K562 (cell line): Measurements from ENCODE around the gene SHLD1. TPM values are rescaled to one million over a fixed set of nuclear protein-coding genes. Genes with fewer than 3 reads are reported as not detected.

ENCODE experiments used
- ATAC-seq: fragments of 200-7000 bp; cut with Tn5 transposase; 3 replicates; pipeline ENCODE4 v1.9.1; 2020; ENCODE audit warnings: moderate library complexity
- BruUV-seq: library from RNA; stranded (reverse); fragments of 400-500 nt; replicated peaks from 2 replicates; lab custom pipeline; 2021; lab: Mats Ljungman, UMichigan
- CTCF ChIA-PET: fragments of 300-600 bp; formaldehyde crosslinking; extraction: SDS; loops from one replicate; lab custom pipeline; 2021; ENCODE audit warnings: low intra/inter-chr PET ratio; lab: Yijun Ruan, JAX
- POLR2A ChIA-PET: fragments of 300-600, 350-650 bp; sonication (Branson Sonifier 250); formaldehyde crosslinking; extraction: SDS; loops from one replicate; lab custom pipeline; 2021; ENCODE audit warnings: antibody characterized with exemption, inconsistent platforms; lab: Yijun Ruan, JAX
- DNase-seq, 4 experiments: peaks; one replicate each; pipeline versions ENCODE4 v3.0.0 to v3.0.0-alpha.2; 2011 to 2018; ENCODE audit warnings: low spot score in 3 of 4, mixed read lengths in 3 of 4; ENCODE audit errors: extremely low read depth in 1 of 4
- FAIRE-seq: peaks from 2 replicates; lab custom pipeline; 2011; peaks lifted over from hg19 to GRCh38; lab: Jason Lieb, UNC
- H2AFZ ChIP-seq: 2 replicates; pipeline ENCODE4 v1.6.0; 2011; ENCODE audit warnings: low read depth, low read length, control low read depth, inconsistent platforms
- H3K27ac ChIP-seq: fragments of 200-600 bp; 3 replicates; pipeline ENCODE4 v1.8.0; 2011; ENCODE audit warnings: low read depth, mild to moderate bottlenecking, control low read depth, inconsistent platforms, low read length, moderate library complexity, mixed read lengths; ENCODE audit errors: extremely low read depth
- H3K27me3 ChIP-seq, 2 experiments: fragments of 300-600 bp in 1 of 2; 2 replicates in 1 of 2; 3 replicates in 1 of 2; pipeline versions ENCODE4 v1.6.0 to v1.8.0; 2011; ENCODE audit warnings: inconsistent platforms in 2 of 2, low read length in 2 of 2, mild to moderate bottlenecking in 1 of 2, mixed read lengths in 1 of 2, moderate library complexity in 1 of 2; ENCODE audit not compliant: control insufficient read depth in 2 of 2, insufficient read depth in 2 of 2
- H3K36me3 ChIP-seq: fragments of 300-600 bp; 3 replicates; pipeline ENCODE4 v1.8.0; 2011; ENCODE audit warnings: mild to moderate bottlenecking, low read length, inconsistent platforms; ENCODE audit not compliant: control insufficient read depth, insufficient read depth
- H3K4me1 ChIP-seq, 2 experiments: fragments of 200-600 bp in 1 of 2; replicated peaks in 1 of 2; 2 replicates in 1 of 2; 3 replicates in 1 of 2; pipeline versions ENCODE4 v1.5.1 to v1.8.0; 2011; ENCODE audit warnings: inconsistent platforms in 2 of 2, low read length in 2 of 2, mild to moderate bottlenecking in 1 of 2, mixed read lengths in 1 of 2, moderate library complexity in 1 of 2; ENCODE audit not compliant: control insufficient read depth in 2 of 2, insufficient read depth in 2 of 2
- H3K4me2 ChIP-seq: 2 replicates; pipeline ENCODE4 v1.6.1; 2011; ENCODE audit warnings: low read length, control low read depth, inconsistent platforms, mixed read lengths; ENCODE audit not compliant: insufficient read depth
- H3K4me3 ChIP-seq: fragments of 200-600 bp; sonication (generic), shearing (Covaris generic); 2 replicates; pipeline ENCODE4 v1.5.1; 2016; ENCODE audit warnings: control low read depth, inconsistent platforms
- H3K79me2 ChIP-seq: fragments of 200-600 bp; 3 replicates; pipeline ENCODE4 v1.8.0; 2011; ENCODE audit warnings: low read length, inconsistent platforms; ENCODE audit not compliant: control insufficient read depth, insufficient read depth
- H3K9ac ChIP-seq, 2 experiments: 2 replicates each; pipeline versions ENCODE4 v1.6.0 to v1.6.1; 2011; ENCODE audit warnings: low read depth in 2 of 2, low read length in 2 of 2, control low read depth in 1 of 2, inconsistent platforms in 1 of 2, mild to moderate bottlenecking in 1 of 2, mixed read lengths in 1 of 2; ENCODE audit not compliant: insufficient read depth in 1 of 2
- H3K9me1 ChIP-seq: one replicate; pipeline ENCODE4 v1.6.0; 2011; ENCODE audit warnings: inconsistent platforms, mild to moderate bottlenecking, low read length, moderate library complexity; ENCODE audit not compliant: control insufficient read depth, insufficient read depth
- H3K9me3 ChIP-seq: replicated peaks from 2 replicates; pipeline ENCODE4 v1.5.1; 2011; ENCODE audit warnings: low read depth, low read length, inconsistent platforms; ENCODE audit not compliant: control insufficient read depth, insufficient read depth
- H4K20me1 ChIP-seq: replicated peaks from 2 replicates; pipeline ENCODE4 v1.6.1; 2011; ENCODE audit warnings: low read length, inconsistent platforms, mixed read lengths; ENCODE audit not compliant: control insufficient read depth, insufficient read depth
- CBX1 ChIP-seq: sonication (generic); IDR thresholded peaks from 2 replicates; pipeline ENCODE4 v1.6.1; 2016; ENCODE audit warnings: antibody characterized with exemption, low read depth, mild to moderate bottlenecking
- FOXK2 ChIP-seq, 2 experiments: fragments of 450-650 bp; IDR thresholded peaks in 1 of 2; conservative IDR thresholded peaks in 1 of 2; 2 replicates each; pipeline ENCODE4 v1.6.1; 2016; ENCODE audit warnings: low read depth in 2 of 2, mild to moderate bottlenecking in 1 of 2
- IRF2 ChIP-seq: sonication (generic); formaldehyde crosslinking; IDR thresholded peaks from 2 replicates; pipeline ENCODE4 v1.8.1; 2022; ENCODE audit warnings: mild to moderate bottlenecking, missing genetic modification reagents
- NFXL1 ChIP-seq: fragments of 450-650 bp; formaldehyde crosslinking; IDR thresholded peaks from 2 replicates; pipeline ENCODE4 v1.4.0; 2021; ENCODE audit warnings: mild to moderate bottlenecking
- ZNF778 ChIP-seq: fragments of 450-650 bp; formaldehyde crosslinking; IDR thresholded peaks from 2 replicates; pipeline ENCODE4 v1.4.0; 2020; ENCODE audit warnings: mild to moderate bottlenecking, moderate library complexity
- ZNF780A ChIP-seq: fragments of 250-450 bp; sonication (Bioruptor Pico); IDR thresholded peaks from 2 replicates; pipeline ENCODE4 v1.5.0; 2021; ENCODE audit warnings: mild to moderate bottlenecking
- WGBS: fragments of 100-300 bp; shearing (Covaris generic); methylation state at CpG from one replicate; pipeline ENCODE4 v1.1.6; 2016; ENCODE audit warnings: low coverage, mixed read lengths; ENCODE audit not compliant: insufficient coverage; ENCODE audit errors: missing lambda C conversion rate; 5-methylcytosine and 5-hydroxymethylcytosine counted together
- in situ Hi-C: fragments of 300-500 bp; cut with MboI; formaldehyde crosslinking; loops from 4 replicates; pipeline ENCODE4 v1.15.0; 2018; ENCODE audit warnings: inconsistent platforms, mixed read lengths
- intact Hi-C: fragments of 100-400 bp; cut with micrococcal nuclease; formaldehyde crosslinking; loops from 2 replicates; pipeline ENCODE4 v1.14.2; 2022
- polyA plus RNA-seq, 8 experiments: library from polyadenylated mRNA; depleted of rRNA in 4 of 8; stranded (reverse) in 5 of 8; unstranded in 3 of 8; fragments of >200 nt; fragmentation: Nextera tagmentation in 2 of 8; fragmentation: Illumina TruSeq in 1 of 8; extraction: Ambion mirVana in 2 of 8; extraction: Trizol in 1 of 8; gene quantifications; 2 replicates each; pipeline versions ENCODE4 v1.2.1 to v1.2.3, GENCODE V29; 2011 to 2014; ENCODE audit warnings: inconsistent platforms in 1 of 8, missing spikeins in 1 of 8
- total RNA-seq, 7 experiments: library from RNA; depleted of rRNA in 6 of 7; stranded (reverse); fragments of >200 nt in 6 of 7; fragmentation: Illumina TruSeq in 2 of 7; extraction: Trizol in 2 of 7; gene quantifications; 2 replicates each; pipeline versions ENCODE4 v1.2.1 to v1.2.3, GENCODE V29; 2011 to 2021; ENCODE audit warnings: low replicate concordance in 1 of 7
- TF ChIP-seq, protein P1 (sequence below): IDR thresholded peaks from 2 replicates; pipeline ENCODE4 v1.6.1; 2014; ENCODE audit warnings: antibody characterized with exemption

SHLD1 gene
- total and polyA plus RNA-seq, 9 of the 15 experiments (the other 6 are each of a cell fraction or from before 2014, with no cell fraction given): 3.7 to 21.6 (median 8.2) TPM

DNA sequence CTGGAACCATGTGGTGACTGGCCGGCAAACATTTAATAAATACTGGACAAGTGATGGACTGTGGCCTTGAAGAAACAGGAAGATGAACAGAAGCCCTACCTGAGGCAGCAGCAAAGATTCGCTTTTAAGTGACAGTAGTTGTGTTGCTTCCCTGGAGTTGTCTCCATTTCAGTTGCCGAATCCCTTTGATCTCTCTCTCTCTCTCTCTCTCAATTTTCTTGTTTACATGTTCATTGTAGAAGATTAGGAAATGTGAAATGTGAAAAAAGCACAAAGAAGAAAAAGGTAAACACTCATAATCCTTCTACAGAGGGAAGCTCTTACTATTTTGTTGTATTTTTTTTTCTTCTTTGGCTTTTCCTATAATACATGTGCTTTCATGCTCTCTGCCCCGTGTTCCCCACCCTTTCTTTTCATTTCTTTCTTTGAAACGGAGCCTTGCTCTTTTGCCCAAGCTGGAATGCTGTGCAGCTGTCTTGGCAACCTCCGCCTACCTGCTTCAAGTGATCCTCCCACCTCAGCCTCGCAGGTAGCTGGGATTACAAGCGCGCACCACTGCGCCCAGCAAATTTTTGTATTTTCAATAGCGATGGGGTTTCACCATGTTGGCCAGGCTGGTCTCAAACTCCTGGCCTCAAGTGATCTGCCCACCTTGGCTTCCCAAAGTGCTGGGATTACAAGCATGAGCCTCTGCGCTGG lies 81.5 kb downstream of the SHLD1 start:
- H3K4me3 ChIP-seq: no peak overlapping the region
- POLR2A ChIA-PET: no interaction called here
- BruUV-seq: no TSS peak
- H3K9me1 ChIP-seq: no peaks in the 10 kb centered on the region
- H2AFZ ChIP-seq: no peak overlapping the region
- H3K36me3 ChIP-seq: no peaks in the 10 kb centered on the region
- CTCF ChIA-PET: no interaction called here
- H3K4me2 ChIP-seq: no peak overlapping the region
- DNase-seq (no peak), ATAC-seq (no peak), FAIRE-seq (no peak)
- no peaks in the 10 kb centered on the region; a peak in 1 of 5 replicates for H3K4me1 ChIP-seq
- no peaks in the 10 kb centered on the region for H3K79me2 ChIP-seq
- WGBS: 55% methylated on average over 6 of the region's 12 CpGs
- no peak overlapping the region for H3K9ac ChIP-seq
- intact Hi-C loops (no loop called here), in situ Hi-C loops (no loop called here)
- no peak overlapping the region for H3K27ac ChIP-seq
- H3K9me3 ChIP-seq: no peaks in the 10 kb centered on the region
- H3K27me3 ChIP-seq: no peaks in the 10 kb centered on the region
- H4K20me1 ChIP-seq: no peaks in the 10 kb centered on the region
- TF ChIP-seq FOXK2 (conservative IDR thresholded peaks at IDR 0.05 in 1 of 2, IDR thresholded peaks at IDR 0.05 in 1 of 2; ENCODE audit: low read depth in 2 of 2) (no peak), IRF2 (no peak), ZNF778 (CRISPR knock-in tag) (no peak)

DNA sequence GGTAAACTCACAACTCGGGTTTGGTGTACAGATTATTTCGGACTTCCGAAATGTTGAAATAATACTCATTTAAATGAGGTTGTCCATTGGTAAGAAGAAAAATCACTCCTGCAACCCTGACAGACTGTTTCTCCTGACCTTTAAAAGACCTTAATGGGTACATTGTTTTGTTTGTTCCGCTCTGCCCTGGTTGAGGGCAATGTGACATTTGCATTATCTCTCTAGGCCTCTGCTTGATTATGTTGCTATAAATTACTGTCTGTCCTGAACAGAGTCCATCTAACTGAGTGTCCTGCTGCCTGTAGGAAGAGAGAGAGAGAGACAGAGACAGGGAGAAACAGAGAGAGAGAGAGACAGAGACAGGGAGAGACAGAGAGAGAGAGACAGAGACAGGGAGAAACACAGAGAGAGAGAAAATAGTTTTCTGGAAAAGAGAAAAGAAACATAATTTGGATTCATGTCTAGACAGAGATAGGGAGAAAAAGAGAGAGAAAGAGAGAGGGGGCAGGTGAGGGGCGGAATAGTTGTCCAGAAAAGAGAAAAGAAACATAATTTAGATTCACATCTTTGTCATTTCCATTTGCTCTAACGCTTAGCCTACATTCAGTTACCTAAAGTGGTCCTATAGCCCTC lies 83.2 kb downstream of the SHLD1 start:
- no peaks in the 10 kb centered on the region for H3K9me3 ChIP-seq
- 57% methylated on average over 4 of the region's 6 CpGs for WGBS
- no peak overlapping the region for H3K9ac ChIP-seq
- H3K36me3 ChIP-seq: no peaks in the 10 kb centered on the region
- DNase-seq (no peak), FAIRE-seq (no peak), ATAC-seq (no peak)
- H2AFZ ChIP-seq: no peak overlapping the region
- ChIA-PET POLR2A (no interaction called here), CTCF (no interaction called here)
- no peak overlapping the region for H3K4me2 ChIP-seq
- intact Hi-C loops: no loop called here
- TF ChIP-seq CBX1 (no peak), ZNF780A (CRISPR knock-in tag) (no peak), NFXL1 (CRISPR knock-in tag) (no peak)
- TF ChIP-seq, protein P1, sequence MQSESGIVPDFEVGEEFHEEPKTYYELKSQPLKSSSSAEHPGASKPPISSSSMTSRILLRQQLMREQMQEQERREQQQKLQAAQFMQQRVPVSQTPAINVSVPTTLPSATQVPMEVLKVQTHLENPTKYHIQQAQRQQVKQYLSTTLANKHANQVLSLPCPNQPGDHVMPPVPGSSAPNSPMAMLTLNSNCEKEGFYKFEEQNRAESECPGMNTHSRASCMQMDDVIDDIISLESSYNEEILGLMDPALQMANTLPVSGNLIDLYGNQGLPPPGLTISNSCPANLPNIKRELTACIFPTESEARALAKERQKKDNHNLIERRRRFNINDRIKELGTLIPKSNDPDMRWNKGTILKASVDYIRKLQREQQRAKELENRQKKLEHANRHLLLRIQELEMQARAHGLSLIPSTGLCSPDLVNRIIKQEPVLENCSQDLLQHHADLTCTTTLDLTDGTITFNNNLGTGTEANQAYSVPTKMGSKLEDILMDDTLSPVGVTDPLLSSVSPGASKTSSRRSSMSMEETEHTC: no peak
- H4K20me1 ChIP-seq: no peaks in the 10 kb centered on the region
- in situ Hi-C loops: no loop called here
- no peaks in the 10 kb centered on the region for H3K27me3 ChIP-seq
- no peak overlapping the region for H3K27ac ChIP-seq
- no TSS peak for BruUV-seq
- H3K79me2 ChIP-seq: no peaks in the 10 kb centered on the region
- no peaks in the 10 kb centered on the region; a peak in 1 of 5 replicates for H3K4me1 ChIP-seq
- H3K4me3 ChIP-seq: no peak overlapping the region
- no peaks in the 10 kb centered on the region for H3K9me1 ChIP-seq
